NCI-H1694 (cell line): Measurements from ENCODE around the gene MRAP.
"Not testable (repeated sequence)": the region's sequence is repeated elsewhere in the genome, so short reads cannot be mapped to it uniquely, and the experiment has no call there.

Experiments
- DNase-seq: peaks from one replicate; lab custom pipeline; 2025; lab: John Stamatoyannopoulos, UW

Gene MRAP

GRCh38 chr21:32300117-32300681 lies 1.5 kb downstream of the MRAP start:
- no peak for DNase-seq

- DNase-seq, result no peak
Observed at GRCh38 chr21:32301596-32301995, 2.9 kb downstream of the MRAP start.

- no peak for DNase-seq
Observed at GRCh38 chr21:32302560-32302959, 3.9 kb downstream of the MRAP start.

GRCh38 chr21:32303385-32303784 lies 4.7 kb downstream of the MRAP start:
- DNase-seq, result no peak

GRCh38 chr21:32304998-32305397 lies 6.3 kb downstream of the MRAP start:
- DNase-seq, result no peak

GRCh38 chr21:32306021-32306780 lies 7.5 kb downstream of the MRAP start:
- DNase-seq, result no peak

- no peak for DNase-seq
Observed at GRCh38 chr21:32307706-32308105, 9.1 kb downstream of the MRAP start.

GRCh38 chr21:32308696-32309095 lies 10.0 kb downstream of the MRAP start:
- DNase-seq, result no peak

GRCh38 chr21:32309906-32310460 lies 11.3 kb downstream of the MRAP start:
- no peak for DNase-seq

GRCh38 chr21:32310976-32311375 lies 12.3 kb downstream of the MRAP start:
- DNase-seq, result not testable (repeated sequence)

GRCh38 chr21:32311621-32312020 lies 13.0 kb downstream of the MRAP start:
- DNase-seq, result no peak

- no peak for DNase-seq
Observed at GRCh38 chr21:32312326-32312725, 13.7 kb downstream of the MRAP start.

GRCh38 chr21:32312976-32313375 lies 14.3 kb downstream of the MRAP start:
- DNase-seq, result no peak

- DNase-seq, result no peak
Observed at GRCh38 chr21:32314806-32315205, 16.2 kb downstream of the MRAP start.

- no peak for DNase-seq
Observed at GRCh38 chr21:32315511-32316281, 17.0 kb downstream of the MRAP start.

GRCh38 chr21:32316361-32317215 lies 17.9 kb downstream of the MRAP start:
- DNase-seq, result no peak

- DNase-seq, result no peak
Observed at GRCh38 chr21:32317726-32318125, 19.1 kb downstream of the MRAP start.

GRCh38 chr21:32319012-32319411 lies 20.4 kb downstream of the MRAP start:
- DNase-seq, result no peak

GRCh38 chr21:32320059-32320458 lies 21.4 kb downstream of the MRAP start:
- DNase-seq, result no peak

GRCh38 chr21:32320726-32321125 lies 22.1 kb downstream of the MRAP start:
- no peak for DNase-seq

GRCh38 chr21:32321480-32321879 lies 22.8 kb downstream of the MRAP start:
- no peak for DNase-seq

GRCh38 chr21:32322103-32322502 lies 23.4 kb downstream of the MRAP start:
- DNase-seq, result no peak
